Raji (cell line): ENCODE measurements around the gene ITIH3.

Source experiments
- POLR2A ChIP-seq: IDR thresholded peaks from 2 replicates; pipeline ENCODE4 v1.6.1; 2011; ENCODE audit warnings: low read depth, low read length, control low read depth; ENCODE audit not compliant: insufficient read depth

ITIH3 gene

GRCh38 chr3:52787672-52788625 is 6.6 kb upstream of the ITIH3 start:
- TF ChIP-seq POLR2A: no peak

- TF ChIP-seq POLR2A: no peak
Observed at GRCh38 chr3:52788890-52789745, 5.5 kb upstream of the ITIH3 start.

GRCh38 chr3:52789746-52790040 is 4.9 kb upstream of the ITIH3 start:
- TF ChIP-seq POLR2A: no peak

GRCh38 chr3:52790337-52790736 is 4.3 kb upstream of the ITIH3 start:
- no peak for TF ChIP-seq POLR2A

- TF ChIP-seq POLR2A: no peak
Observed at GRCh38 chr3:52790741-52791140, 3.9 kb upstream of the ITIH3 start.

- TF ChIP-seq POLR2A: no peak
Observed at GRCh38 chr3:52791366-52791765, 3.2 kb upstream of the ITIH3 start.

GRCh38 chr3:52791928-52792327 is 2.7 kb upstream of the ITIH3 start:
- TF ChIP-seq POLR2A: no peak

- TF ChIP-seq POLR2A: no peak
Observed at GRCh38 chr3:52792413-52792812, 2.2 kb upstream of the ITIH3 start.

GRCh38 chr3:52792961-52793695 is 1.5 kb upstream of the ITIH3 start:
- no peak for TF ChIP-seq POLR2A

- TF ChIP-seq POLR2A: no peak
Observed at GRCh38 chr3:52793702-52794611, 639 bp upstream of the ITIH3 start.

- no peak for TF ChIP-seq POLR2A
Observed at GRCh38 chr3:52795298-52795900, 803 bp downstream of the ITIH3 start.

GRCh38 chr3:52796411-52796810 is 1.8 kb downstream of the ITIH3 start:
- TF ChIP-seq POLR2A: no peak

GRCh38 chr3:52798376-52798977 is 3.9 kb downstream of the ITIH3 start:
- no peak for TF ChIP-seq POLR2A
